SJCRH30 (cell line): ENCODE results near the gene MX2. TPM values are rescaled to one million over a fixed set of nuclear protein-coding genes. Genes with fewer than 3 reads are reported as not detected.

ENCODE experiments used
- DNase-seq, 2 experiments: peaks; one replicate each; pipeline ENCODE4 v3.0.0-alpha.2; 2015 to 2020
- H3K27ac ChIP-seq: fragments of 250-450 bp; sonication (Bioruptor Pico); 2 replicates; pipeline ENCODE4 v1.5.1; 2020; ENCODE audit warnings: mild to moderate bottlenecking, moderate library complexity
- H3K27me3 ChIP-seq: fragments of 250-450 bp; sonication (Bioruptor Pico); 2 replicates; pipeline ENCODE4 v1.5.1; 2020; ENCODE audit warnings: mild to moderate bottlenecking, moderate library complexity
- H3K36me3 ChIP-seq: fragments of 250-450 bp; sonication (Bioruptor Pico); 2 replicates; pipeline ENCODE4 v1.5.1; 2020; ENCODE audit warnings: mild to moderate bottlenecking, moderate library complexity
- H3K4me1 ChIP-seq: fragments of 250-450 bp; sonication (Bioruptor Pico); 2 replicates; pipeline ENCODE4 v1.5.1; 2020; ENCODE audit warnings: mild to moderate bottlenecking, moderate library complexity
- H3K4me3 ChIP-seq: fragments of 250-450 bp; sonication (Bioruptor Pico); 2 replicates; pipeline ENCODE4 v1.5.1; 2020; ENCODE audit warnings: mild to moderate bottlenecking, moderate library complexity
- H3K9me3 ChIP-seq: fragments of 250-450 bp; sonication (Bioruptor Pico); replicated peaks from 2 replicates; pipeline ENCODE4 v1.5.1; 2020; ENCODE audit warnings: mild to moderate bottlenecking, moderate library complexity
- total RNA-seq: library from RNA; depleted of rRNA; stranded (reverse); fragments of >200 nt; shearing (Covaris generic); gene quantifications from 2 replicates; pipeline ENCODE4 v1.2.3, GENCODE V29; 2014; rRNA removed

The MX2 gene
- total RNA-seq, 1 experiment from 2014 or later: not detected

DNA sequence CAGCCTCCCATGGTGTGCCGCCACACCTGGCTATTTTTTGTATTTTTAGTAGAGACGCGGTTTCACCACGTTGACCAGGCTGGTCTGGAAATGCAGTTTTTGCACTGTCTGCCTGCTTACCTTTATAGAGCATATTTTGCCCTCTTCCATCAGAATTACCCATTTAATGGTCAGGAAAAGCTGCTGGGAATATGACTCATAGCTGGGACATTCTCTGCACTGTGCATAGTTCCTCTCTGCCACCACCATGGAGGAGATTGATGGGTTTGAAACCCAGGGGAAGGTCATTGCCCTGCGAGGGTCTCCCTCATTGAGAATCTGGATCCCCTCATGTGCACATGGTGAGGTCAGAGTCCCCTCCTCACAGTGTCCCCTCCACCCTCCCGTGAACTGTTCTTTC is 96.3 kb downstream of the MX2 start:
- H3K36me3 ChIP-seq: no peaks in the 10 kb centered on the region
- H3K4me3 ChIP-seq: no peak overlapping the region

DNA sequence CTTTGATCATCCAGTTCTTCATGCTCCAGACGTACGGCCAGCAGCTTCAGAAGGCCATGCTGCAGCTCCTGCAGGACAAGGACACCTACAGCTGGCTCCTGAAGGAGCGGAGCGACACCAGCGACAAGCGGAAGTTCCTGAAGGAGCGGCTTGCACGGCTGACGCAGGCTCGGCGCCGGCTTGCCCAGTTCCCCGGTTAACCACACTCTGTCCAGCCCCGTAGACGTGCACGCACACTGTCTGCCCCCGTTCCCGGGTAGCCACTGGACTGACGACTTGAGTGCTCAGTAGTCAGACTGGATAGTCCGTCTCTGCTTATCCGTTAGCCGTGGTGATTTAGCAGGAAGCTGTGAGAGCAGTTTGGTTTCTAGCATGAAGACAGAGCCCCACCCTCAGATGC is 96.7 kb downstream of the MX2 start:
- DNase-seq: no peak
- Histone ChIP-seq H3K4me3 (no peak overlapping the region), H3K4me1 (no peaks in the 10 kb centered on the region), H3K36me3 (no peaks in the 10 kb centered on the region), H3K27me3 (0 out of 2 replicates have a peak, but pooled peaks cover 3% of the 10 kb centered on the region), H3K27ac (no peak overlapping the region), H3K9me3 (no peaks in the 10 kb centered on the region)

More for the DNA sequence above, 96.3 kb downstream of the MX2 start:
- Histone ChIP-seq H3K27me3 (0 out of 2 replicates have a peak, but pooled peaks cover 3% of the 10 kb centered on the region), H3K4me1 (no peaks in the 10 kb centered on the region), H3K9me3 (no peaks in the 10 kb centered on the region), H3K27ac (no peak overlapping the region)
- no peak for DNase-seq

Other genes with a start within 250 kb of the MX2 start
- not detected in 2 replicates for gene BACE2, start 193.9 kb upstream of the MX2 start, total RNA-seq
- not detected in 2 replicates for gene FAM3B, start 45.2 kb upstream of the MX2 start, total RNA-seq
- gene MX1, start 64.2 kb downstream of the MX2 start, total RNA-seq: not detected in 2 replicates
- gene TMPRSS2, start 146.1 kb downstream of the MX2 start, total RNA-seq: not detected in 2 replicates